GM21825 (cell line): ENCODE data around the gene ERI3.

ENCODE experiments used
- ATAC-seq: cut with Tn5 transposase; IDR thresholded peaks from one replicate; pipeline ENCODE4 v1.9.1; 2021; ENCODE audit warnings: mild to moderate bottlenecking, moderate library complexity; ENCODE audit not compliant: unreplicated experiment

ERI3 gene

DNA sequence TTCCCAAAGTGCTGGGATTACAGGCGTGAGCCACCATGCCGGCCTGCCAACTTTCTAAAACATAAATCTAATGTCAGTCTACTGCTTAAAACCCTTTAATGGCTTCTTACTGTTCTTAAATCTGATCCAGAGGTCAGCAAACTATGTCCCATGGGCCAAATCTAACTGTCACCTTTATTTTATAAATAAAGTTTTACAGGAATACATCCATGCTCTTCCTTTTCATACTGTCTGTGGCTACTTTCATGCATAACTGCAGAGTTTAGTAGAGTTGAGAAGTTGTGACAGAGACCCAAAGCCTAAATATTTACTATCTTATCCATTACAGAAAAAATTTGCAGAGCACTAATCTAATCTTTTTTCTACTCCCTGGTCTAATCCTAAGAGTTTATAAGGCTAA, 3.8 kb downstream of the ERI3 start:
- no peak for ATAC-seq

DNA sequence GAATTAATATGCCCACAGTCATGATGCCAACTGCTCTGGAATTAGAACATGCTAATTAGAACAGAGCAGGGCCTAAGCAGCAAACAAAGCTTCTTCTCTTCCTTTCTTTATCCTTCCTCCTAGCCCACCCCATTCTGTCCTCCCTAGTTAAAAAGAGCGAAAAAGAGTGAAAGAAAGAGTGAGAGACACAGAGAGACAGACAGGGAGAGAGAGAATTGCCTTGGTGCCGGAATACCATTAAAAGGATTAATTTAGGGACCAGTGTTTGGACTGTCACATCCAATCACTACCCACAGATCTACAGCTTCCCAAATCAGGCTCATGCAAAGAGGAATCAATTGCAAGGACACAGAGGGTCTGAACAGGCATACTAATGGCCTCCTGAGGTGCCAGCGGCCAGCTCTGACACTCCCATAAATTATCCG, 7.0 kb downstream of the ERI3 start:
- no peak for ATAC-seq

DNA sequence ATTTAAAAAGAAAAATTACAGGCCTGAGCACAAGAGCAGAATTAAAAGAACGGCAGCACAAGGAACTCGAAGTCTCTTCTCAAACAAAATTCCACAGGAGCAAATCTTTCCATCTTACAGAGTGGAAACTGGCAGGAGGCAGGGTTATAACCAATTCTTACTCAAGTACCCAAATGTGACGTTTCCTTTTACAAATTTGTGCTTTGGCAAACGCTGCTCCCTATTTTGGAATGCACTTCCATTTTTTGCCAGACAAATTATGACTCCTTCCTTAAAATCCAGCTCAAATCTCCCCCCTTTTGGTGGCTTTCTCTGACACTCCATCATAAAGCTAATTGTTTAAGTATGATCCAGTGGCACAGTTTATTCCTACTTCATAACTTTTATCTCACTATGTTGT, 7.8 kb downstream of the ERI3 start:
- ATAC-seq: no peak

DNA sequence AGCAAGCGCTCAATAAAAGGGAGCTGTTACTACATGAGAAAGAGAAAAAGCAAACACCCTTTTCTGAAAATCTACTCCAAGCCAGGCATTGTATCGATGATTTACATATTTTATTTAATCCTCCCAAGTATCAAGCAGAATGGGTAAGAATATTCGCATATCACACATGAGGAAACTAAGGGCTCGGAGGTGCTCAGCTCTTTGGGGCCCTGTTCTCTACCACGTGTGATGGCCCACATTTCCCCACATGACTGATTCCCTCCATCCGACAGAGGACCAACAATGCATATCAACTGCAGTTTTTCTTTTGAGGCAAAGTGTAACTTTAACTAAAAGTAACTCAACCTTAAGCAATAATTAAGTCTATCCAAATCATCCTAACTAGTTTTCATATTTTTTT, 8.2 kb downstream of the ERI3 start:
- ATAC-seq: no peak

DNA sequence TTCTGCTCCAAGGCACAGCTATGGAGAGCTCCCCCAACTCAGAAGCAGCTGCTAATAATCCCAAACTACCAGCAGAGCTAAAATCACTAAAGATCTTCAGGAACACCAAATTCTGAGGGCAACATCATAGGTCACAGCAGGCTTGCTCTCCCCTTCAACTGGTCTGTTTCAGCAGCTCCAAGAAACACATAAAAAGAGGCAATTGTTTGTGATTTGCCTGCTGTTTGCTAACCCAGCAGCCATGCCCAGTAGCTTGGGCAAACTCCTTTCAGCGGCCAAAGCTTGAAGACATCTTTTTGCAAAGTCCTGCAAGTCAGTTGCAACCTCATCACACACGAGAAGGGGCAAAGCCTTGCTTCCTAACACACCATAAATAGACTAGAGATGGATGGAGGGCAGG, 8.9 kb downstream of the ERI3 start:
- ATAC-seq: no peak

DNA sequence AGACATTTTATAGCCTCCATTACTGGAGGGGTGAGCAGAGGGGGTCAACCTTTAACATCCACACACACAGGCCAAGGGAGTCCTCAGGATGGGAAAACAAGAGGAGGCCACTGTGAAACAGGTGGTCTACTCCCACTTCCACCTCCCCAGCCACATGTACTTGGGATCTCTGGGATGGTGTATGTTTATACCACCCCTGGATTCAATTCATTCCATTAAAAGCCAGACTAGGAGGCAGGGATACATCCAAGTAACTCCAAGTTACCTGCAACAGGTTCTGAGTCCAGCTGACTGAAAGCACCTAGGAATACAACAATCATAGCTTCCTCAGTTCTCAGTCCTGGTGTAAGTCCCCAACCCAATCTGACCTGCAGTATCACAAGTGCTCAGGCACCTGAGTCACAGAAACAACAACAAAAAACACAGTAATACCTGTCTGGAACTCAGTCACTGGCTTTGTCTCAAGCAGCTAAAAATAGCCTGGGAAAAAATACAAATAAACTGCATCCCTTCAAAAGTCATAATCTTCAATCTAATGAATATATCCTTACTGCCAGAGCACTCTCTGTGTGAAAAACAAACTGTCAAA, 9.8 kb downstream of the ERI3 start:
- no peak for ATAC-seq

DNA sequence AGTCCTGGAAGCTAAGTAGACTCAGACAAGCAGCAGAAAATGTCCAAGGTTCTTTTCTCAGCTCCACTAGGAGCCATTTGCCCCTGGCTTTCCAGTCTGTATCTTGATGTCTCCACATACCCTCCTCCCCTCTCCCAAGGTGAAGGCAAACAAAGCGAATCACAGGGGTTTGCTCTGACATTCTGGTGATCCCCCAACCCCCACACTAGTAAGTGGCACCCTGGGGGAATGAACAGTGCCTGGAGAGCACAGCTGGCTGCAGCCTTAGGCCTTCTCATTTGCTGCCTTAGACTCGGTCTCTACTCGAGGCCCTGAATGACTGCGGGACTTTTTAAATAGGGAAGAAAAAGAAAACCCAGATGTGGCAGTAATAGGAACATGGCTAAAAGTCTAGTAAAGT, 15.3 kb downstream of the ERI3 start:
- no peak for ATAC-seq

DNA sequence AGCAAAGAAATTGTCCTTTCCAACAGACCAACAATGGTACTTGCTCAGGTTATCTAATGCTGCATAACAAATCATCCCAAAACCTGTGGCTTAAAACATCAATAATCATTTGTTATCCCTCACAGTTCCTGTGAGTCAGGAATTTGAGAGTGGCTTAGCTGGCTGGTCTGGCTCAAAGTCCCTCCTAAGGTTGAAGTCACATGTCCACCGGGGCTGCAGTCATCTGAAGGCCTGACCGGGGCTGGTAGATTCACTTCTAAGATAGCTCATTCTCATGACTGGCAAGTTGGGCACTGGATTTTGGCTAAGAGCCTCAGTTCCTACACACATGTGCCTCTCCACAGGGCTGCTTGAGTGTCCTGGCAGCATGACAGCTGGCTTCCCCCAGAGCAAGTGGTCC, 16.9 kb downstream of the ERI3 start:
- ATAC-seq: no peak

DNA sequence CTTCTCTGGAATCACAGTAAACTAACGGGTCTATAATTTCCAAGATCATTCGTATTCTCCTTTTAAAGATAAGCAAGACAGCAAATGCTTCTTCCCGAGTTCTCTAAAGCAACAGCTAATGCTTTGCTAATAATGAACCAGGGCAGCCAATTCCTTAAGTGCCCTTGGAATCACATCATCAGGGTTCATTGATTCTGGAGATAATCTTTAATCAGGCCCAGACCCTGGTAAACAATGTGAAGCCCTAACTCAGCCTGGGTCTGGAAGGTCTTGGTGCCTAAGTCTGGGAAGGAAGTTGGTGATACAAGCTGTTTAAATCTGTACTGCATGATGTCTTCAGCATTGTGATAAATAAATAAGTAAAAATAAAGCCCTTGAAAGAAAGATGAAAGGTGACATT, 18.4 kb downstream of the ERI3 start:
- ATAC-seq: no peak

DNA sequence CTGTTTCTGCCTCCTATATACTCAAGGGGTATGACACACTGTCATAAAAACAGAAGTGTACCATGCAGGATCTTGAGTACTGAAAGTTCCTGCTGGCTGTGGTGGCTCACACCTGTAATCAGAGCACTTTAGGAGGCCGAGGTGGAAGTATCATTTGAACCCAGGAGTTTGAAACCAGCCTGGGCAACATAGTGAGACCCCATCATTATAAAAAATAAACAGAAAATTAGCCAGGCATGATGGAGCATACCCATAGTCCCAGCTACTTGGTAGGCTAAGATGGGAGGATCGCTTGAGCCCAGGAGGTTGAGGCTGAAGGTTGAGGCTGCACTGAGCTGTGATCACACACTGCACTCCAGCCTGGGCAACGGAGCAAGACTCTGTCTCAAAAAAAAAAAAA, 20.1 kb downstream of the ERI3 start:
- no peak for ATAC-seq

DNA sequence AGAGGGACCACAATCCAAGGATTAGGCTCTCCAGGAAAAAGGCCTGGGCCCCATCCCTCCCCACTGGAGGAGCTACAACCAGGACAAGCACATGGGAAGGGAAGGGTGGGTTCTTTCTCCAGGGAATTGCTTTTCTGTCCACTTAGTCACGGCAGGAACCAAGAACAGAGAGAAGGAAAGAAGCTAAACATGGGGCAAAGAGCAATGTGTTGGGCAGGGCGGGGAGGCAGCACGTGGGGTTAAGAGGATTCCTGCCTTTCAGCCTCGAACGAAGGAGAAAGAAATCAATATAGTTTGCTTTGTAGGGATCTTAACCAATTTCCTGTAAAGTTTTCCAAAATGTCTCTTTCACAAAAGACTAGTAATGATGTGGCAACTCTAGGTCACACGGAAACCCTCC, 21.7 kb downstream of the ERI3 start:
- ATAC-seq: no peak

DNA sequence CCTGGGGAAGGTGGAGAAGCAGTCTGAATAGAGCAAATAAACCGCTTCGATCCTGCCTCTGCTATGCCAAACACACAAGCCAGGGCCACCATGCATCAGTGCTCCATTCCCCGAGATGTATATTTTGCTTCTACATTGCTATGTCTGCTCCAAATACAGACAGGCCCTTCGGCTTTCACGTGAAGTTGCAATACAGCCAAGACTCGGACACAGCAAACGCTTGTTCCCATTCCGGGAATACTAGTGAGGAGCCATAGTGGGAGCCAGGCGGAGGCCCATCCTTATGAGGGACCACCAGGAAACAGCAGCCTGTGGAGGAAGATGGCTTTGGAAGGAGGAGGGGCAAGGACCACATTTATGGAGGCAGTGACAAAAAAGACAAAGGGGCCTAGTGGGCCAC, 22.6 kb downstream of the ERI3 start:
- no peak for ATAC-seq

DNA sequence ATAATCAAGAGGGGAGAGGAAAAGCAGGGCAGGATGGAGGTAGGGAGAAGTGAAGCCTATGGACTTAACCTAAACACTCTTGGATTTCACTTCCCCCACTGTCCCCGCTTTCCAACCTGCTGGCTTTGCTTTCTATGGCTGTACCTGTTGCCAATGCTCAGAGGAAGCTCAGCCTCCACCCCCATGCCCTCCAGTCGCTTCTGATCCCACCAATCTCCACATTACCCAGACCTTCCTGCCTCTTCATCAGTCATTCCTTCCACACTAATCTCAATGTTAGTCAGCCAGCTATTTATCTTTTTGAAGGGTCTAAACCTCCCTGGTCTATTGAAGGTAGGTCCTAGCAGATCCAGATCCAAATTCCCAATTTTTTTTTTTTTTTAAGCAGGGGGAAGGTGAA, 24.1 kb downstream of the ERI3 start:
- no peak for ATAC-seq

DNA sequence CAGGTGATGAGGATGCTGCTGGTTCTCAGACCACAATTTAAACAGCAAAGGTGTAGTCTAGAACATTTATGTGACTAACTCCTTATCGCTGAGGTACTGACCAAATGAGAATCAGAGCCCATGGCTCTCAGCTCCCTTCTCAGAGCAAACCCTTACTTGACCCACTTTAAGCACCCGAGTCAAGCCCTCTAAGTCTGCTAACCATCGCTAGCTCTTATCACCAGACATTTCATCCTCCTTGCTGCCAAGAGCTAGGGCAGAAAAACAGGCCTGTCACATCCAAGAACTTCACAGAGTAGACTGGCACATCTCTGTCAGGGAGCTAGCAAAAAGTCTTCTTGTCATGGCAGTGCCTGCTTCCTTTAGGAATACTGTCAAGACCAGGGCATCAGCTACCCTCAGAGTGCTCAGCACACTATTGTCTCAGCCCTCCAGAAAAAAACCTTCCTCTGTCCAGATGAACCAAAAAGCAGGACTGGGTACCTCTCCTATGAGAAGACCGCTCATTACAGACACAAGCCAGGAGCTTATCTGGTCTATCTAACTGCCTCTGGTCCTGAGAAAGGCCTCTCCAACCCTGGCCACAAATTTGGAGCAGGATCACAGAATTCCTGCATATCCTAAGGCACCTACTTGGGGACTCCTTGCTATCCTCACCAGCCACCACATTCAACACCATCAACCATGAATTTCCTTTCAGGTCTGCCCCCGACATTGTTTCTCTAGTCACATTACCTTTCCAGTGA, 26.2 kb downstream of the ERI3 start:
- no peak for ATAC-seq

DNA sequence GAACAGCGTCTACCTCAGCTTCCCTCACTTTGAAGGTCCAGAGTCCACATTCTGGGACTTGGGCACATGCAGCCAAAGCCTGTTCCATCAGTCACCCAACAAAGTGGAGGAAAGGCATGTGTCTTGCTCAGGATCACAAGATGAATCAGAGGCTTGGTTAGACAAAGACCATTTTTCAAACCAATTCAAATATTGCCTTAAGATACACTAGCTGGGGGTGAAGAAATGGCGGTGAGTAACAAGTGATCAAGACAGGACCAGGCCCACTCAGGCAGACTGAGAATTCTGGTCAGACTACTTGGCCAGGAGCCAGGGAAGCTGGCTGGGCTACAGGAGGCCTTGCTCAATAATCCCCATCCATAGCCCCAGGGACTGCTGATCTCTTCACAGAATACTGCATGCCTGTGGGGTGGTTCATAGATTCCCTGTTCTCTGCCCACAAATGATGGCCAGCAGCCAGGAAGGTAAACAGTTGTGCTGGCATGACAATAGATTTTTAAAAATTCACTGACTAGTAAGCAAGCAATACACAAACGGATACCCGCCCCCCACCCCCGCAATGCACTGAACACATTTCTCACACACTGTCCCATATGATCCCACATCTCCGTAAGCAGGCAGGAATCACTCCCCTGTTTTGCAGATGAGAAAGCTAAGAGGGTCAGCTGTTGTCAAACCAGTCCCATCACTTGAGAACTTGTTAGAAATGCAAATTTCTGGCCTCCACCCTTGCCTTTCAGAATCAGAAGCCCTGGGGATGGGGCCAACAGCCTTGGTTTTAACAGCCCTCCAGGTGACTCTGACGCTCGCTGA, 27.2 kb downstream of the ERI3 start:
- no peak for ATAC-seq

DNA sequence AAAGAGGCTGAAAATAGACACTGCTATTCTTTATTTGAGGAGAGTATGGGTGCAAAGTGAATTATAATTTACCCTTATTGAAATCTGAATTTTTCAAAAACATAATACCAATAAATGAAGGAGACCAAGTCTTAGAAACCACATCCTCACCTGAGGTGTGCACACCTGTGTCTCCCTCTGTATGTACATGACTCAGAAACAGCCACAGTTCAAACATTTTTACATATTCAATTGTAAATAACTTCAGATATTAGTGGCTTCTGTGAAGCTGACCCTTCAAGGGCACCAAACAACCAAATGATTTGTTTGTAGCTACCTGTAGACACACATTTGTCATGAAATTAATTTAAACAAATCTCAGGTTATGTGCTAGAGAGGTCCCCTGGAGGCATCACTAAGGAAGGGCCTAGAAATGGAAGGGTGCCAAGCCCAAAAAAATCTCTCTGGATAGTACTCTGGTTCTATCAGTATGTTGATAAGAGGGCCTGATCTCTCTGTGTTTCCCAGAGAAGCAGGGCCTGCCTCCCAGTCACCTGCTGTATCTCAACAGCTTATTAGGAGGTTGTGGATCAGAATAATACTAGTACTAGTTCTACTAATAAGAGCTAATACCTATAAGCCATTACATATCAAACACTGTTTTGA, 28.1 kb downstream of the ERI3 start:
- no peak for ATAC-seq

DNA sequence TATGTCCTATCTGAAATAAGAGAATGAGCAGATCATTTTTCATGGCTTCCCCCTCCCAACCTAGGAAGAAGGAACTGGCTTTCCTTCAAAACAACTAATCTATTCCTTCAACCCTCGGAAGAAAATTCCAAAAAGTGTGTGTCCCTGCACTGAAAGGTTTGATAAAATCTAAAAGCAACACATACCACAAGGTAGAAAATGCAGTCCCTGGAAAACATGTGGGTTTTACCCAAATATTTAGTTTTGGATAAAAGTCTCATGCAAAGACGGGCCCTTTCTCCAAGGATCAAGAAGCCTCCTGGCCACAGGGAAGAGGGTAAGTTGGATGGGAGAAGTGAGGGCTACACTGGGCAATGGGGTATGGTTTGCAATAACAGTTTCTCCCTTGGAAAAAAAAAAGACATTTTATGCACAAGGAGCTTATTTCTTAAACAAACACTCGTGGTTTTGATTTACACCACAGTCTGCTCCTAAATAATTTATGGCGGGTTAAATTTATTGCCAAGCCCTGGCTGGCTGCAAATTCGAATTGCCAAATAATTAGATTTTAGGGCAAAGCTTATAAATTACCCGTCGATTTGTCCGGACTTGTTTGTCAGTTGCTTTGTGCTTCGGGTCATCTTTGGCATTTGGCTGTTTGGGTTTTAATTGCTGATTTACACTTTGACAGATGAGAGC, 28.9 kb downstream of the ERI3 start:
- no peak for ATAC-seq

DNA sequence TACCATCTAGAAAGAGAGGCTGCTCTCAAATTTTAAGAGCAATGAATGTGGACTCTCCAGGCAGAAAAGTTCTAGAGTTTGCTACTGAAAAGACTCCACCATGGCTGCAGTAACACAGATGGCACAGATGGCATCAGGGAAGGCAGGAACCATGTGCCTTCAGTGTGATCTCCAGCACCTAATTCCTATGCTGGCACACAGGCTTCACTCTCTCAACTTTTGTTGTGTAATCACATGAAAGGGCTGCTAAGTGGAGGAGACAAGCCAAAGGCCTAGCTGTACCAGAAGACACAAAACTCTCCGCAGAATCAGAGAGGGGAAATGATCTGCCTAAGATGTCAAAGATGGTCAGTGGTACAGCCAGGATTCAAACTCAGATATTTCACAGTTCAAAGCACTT, 31.1 kb downstream of the ERI3 start:
- ATAC-seq: no peak

DNA sequence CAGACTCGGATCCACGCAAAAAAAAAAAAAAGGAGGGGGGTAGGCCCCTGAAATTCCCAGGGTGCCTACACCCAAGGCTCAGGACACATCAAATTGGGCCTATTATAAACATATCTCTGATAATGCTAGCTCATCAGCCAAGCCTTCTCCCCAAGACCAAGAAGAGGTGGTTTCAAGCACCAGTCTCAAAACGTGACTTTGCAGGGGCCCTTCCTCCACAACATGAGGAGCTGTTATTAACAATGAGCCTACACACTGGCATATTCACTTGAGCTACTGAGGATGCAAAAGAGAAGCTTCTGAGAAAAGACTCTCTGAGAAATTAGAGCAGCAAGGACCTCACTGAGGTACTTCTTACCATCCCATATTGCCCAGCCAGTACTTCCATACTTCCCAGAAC, 32.7 kb downstream of the ERI3 start:
- no peak for ATAC-seq

DNA sequence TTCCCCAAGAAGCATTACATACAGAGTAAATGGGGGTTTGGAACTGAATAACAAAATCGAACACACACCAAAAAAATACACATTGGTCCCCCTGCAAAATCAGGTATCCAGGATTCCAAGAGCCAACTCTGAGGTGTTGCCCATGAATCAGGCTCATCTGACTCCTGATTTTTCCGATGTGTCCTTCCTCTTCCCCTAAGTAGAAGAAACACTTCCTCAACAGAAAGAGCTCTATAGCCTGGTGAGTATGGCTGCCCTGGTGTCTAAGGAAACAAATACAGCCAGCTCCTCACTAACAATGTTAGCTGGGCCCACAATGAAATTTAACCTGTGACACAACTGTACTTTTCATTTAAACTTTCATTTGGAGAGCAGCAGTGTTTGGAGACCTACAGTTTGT, 33.6 kb downstream of the ERI3 start:
- ATAC-seq: no peak
